ENCODE data around the gene QKI. TPM values are rescaled to one million over a fixed set of nuclear protein-coding genes. Genes with fewer than 3 reads are reported as not detected.

QKI gene
- total and polyA plus RNA-seq, 2 of the 8 experiments (the other 6 are each of a cell fraction or from before 2014, with no cell fraction given), result 181 to 183 TPM

- Histone ChIP-seq H2AFZ (ENCODE audit: low read length) (no peak overlapping the region), H2BK12ac (ENCODE audit: low read depth, low read length) (no peak overlapping the region), H4K8ac (ENCODE audit: extremely low read depth, insufficient read depth, low read length) (no peak overlapping the region), H2BK120ac (replicated peaks; ENCODE audit: low read depth, low read length) (no peak overlapping the region), H3K18ac (ENCODE audit: extremely low read depth, low read length) (no peak overlapping the region), H3K4ac (replicated peaks; ENCODE audit: insufficient read length, low read depth, low read length) (no peak overlapping the region), H2BK15ac (ENCODE audit: low read length) (no peak overlapping the region), H3K27ac (ENCODE audit: low read depth, low read length) (no peak overlapping the region), H3K79me2 (ENCODE audit: control insufficient read depth in 1 of 2, insufficient read depth in 2 of 2, low read length in 2 of 2) (no peaks in the 10 kb centered on the region), H3K9me3 (ENCODE audit: insufficient read depth in 2 of 2, low read depth in 1 of 2, low read length in 1 of 2) (peaks cover 3 to 8% of the 10 kb centered on the region in 2 experiments; a peak in 2 of 4 replicates), H3K14ac (ENCODE audit: insufficient read length) (no peak overlapping the region), H3K56ac (replicated peaks; ENCODE audit: insufficient read length, low read depth, low read length) (no peak overlapping the region), H2BK20ac (ENCODE audit: low read length) (no peak overlapping the region), H3K79me1 (ENCODE audit: low read depth, low read length) (no peaks in the 10 kb centered on the region), H4K5ac (ENCODE audit: insufficient read length, low read depth, low read length) (no peak overlapping the region), H3K4me1 (replicated peaks in 1 of 4; ENCODE audit: control insufficient read depth in 3 of 4, insufficient read depth in 4 of 4, low read length in 3 of 4) (no peaks in the 10 kb centered on the region), H3K36me3 (ENCODE audit: control insufficient read depth in 2 of 4, insufficient read depth in 4 of 4, low read length in 3 of 4) (no peaks in the 10 kb centered on the region), H3K27me3 (replicated peaks in 1 of 4; ENCODE audit: control insufficient read depth in 3 of 4, extremely low read depth in 1 of 4, insufficient read depth in 3 of 4, low read length in 3 of 4) (no peaks in the 10 kb centered on the region), H3K4me2 (ENCODE audit: insufficient read depth in 1 of 2, low read depth in 2 of 2, low read length in 2 of 2) (no peak overlapping the region), H2AK5ac (ENCODE audit: low read depth, low read length) (no peak overlapping the region), H2BK5ac (ENCODE audit: low read depth, low read length) (no peak overlapping the region), H3K4me3 (ENCODE audit: extremely low read depth in 1 of 4, insufficient read depth in 2 of 4, low read depth in 3 of 4, low read length in 4 of 4) (no peak overlapping the region), H3K23me2 (ENCODE audit: low read depth, low read length) (no peaks in the 10 kb centered on the region), H3K9ac (replicated peaks in 1 of 4; ENCODE audit: extremely low read depth in 1 of 4, low read depth in 3 of 4, low read length in 3 of 4) (no peak overlapping the region), H4K91ac (replicated peaks; ENCODE audit: insufficient read length, low read length) (no peak overlapping the region), H4K20me1 (replicated peaks in 1 of 2; ENCODE audit: control insufficient read depth in 1 of 2, insufficient read depth in 2 of 2, low read length in 2 of 2) (no peaks in the 10 kb centered on the region), H3K23ac (ENCODE audit: insufficient read length) (no peak overlapping the region)
- WGBS, 2 experiments (ENCODE audit: extremely low coverage in 1 of 2, insufficient coverage in 1 of 2, insufficient read length in 1 of 2, insufficient replicate concordance in 2 of 2, low coverage in 1 of 2, low lambda C conversion rate in 2 of 2, missing lambda C conversion rate in 1 of 2), result 91% methylated on average over 5 of the region's 5 CpGs; no CpG with 5 or more reads in 1 of the 2 experiments
- DNase-seq (ENCODE audit: low read depth in 1 of 2, low spot score in 2 of 2) (no peak), FAIRE-seq (no peak)
- POLR2A ChIA-PET (ENCODE audit: partially characterized antibody), result no interaction called here
- CTCF ChIA-PET (ENCODE audit: partially characterized antibody), result interaction anchor here (0.6 to 0.7 kb wide), 2 partner anchors 354 to 682 kb away, joined by 3 read pairs; no protein-coding TSS in a partner anchor
- no peak for TF ChIP-seq ZNF274 (IDR thresholded peaks at IDR 0.05; ENCODE audit: borderline replicate concordance, extremely low read depth, low read length)
Measured at GRCh38 chr6:163589387-163589786, 174.9 kb downstream of the QKI start.
